H9 (cell line): ENCODE data around the gene ZNF232. TPM values are rescaled to one million over a fixed set of nuclear protein-coding genes. Genes with fewer than 3 reads are reported as not detected.
"Not testable (repeated sequence)": the region's sequence is repeated elsewhere in the genome, so short reads cannot be mapped to it uniquely, and the experiment has no call there.

Source experiments
- DNase-seq: peaks from one replicate; pipeline ENCODE4 v3.0.0-alpha.2; 2017
- H2AFZ ChIP-seq: one replicate; pipeline ENCODE4 v1.6.1; 2013; ENCODE audit warnings: mild to moderate bottlenecking, low read length, control low read depth, moderate library complexity
- H2AK5ac ChIP-seq: 2 replicates; pipeline ENCODE4 v1.6.1; 2013; ENCODE audit warnings: low read length, control low read depth, mixed read lengths; ENCODE audit not compliant: insufficient read length
- H2BK120ac ChIP-seq: one replicate; pipeline ENCODE4 v1.6.1; 2013; ENCODE audit warnings: low read depth, mild to moderate bottlenecking, low read length, control low read depth, inconsistent platforms; ENCODE audit not compliant: poor library complexity, severe bottlenecking
- H2BK12ac ChIP-seq: 2 replicates; pipeline ENCODE4 v1.6.1; 2013; ENCODE audit warnings: low read length, control low read depth, mixed read lengths, low read depth; ENCODE audit not compliant: insufficient read length
- H2BK15ac ChIP-seq: 2 replicates; pipeline ENCODE4 v1.6.1; 2013; ENCODE audit warnings: low read depth, low read length, control low read depth
- H2BK20ac ChIP-seq: one replicate; pipeline ENCODE4 v1.6.1; 2013; ENCODE audit warnings: low read depth, mild to moderate bottlenecking, low read length, control low read depth, inconsistent platforms; ENCODE audit not compliant: poor library complexity, severe bottlenecking
- H2BK5ac ChIP-seq: 2 replicates; pipeline ENCODE4 v1.6.1; 2013; ENCODE audit warnings: low read length, control low read depth, mixed read lengths; ENCODE audit not compliant: insufficient read length
- H3K14ac ChIP-seq: 2 replicates; pipeline ENCODE4 v1.6.1; 2013; ENCODE audit warnings: low read length, control low read depth; ENCODE audit not compliant: insufficient read depth
- H3K18ac ChIP-seq: 2 replicates; pipeline ENCODE4 v1.6.1; 2013; ENCODE audit warnings: low read depth, mild to moderate bottlenecking, mixed read lengths, low read length, control low read depth; ENCODE audit not compliant: insufficient read length
- H3K23ac ChIP-seq: 2 replicates; pipeline ENCODE4 v1.6.1; 2013; ENCODE audit warnings: low read length, control low read depth, mixed read lengths, low read depth; ENCODE audit not compliant: insufficient read length
- H3K23me2 ChIP-seq: 2 replicates; pipeline ENCODE4 v1.6.1; 2013; ENCODE audit warnings: low read depth, mild to moderate bottlenecking, mixed read lengths, low read length, control low read depth; ENCODE audit not compliant: insufficient read length, poor library complexity, severe bottlenecking
- H3K27ac ChIP-seq: 2 replicates; pipeline ENCODE4 v1.5.1; 2013; ENCODE audit warnings: low read length, control low read depth, mixed read lengths, low read depth; ENCODE audit not compliant: insufficient read length
- H3K27me3 ChIP-seq: 2 replicates; pipeline ENCODE4 v1.6.1; 2013; ENCODE audit warnings: low read length, control low read depth, inconsistent platforms; ENCODE audit not compliant: insufficient read depth
- H3K4ac ChIP-seq: 2 replicates; pipeline ENCODE4 v1.6.1; 2013; ENCODE audit warnings: low read depth, mild to moderate bottlenecking, control low read depth, inconsistent platforms, low read length, moderate library complexity
- H3K4me1 ChIP-seq: 2 replicates; pipeline ENCODE4 v1.6.1; 2013; ENCODE audit warnings: low read length, control low read depth, inconsistent platforms; ENCODE audit not compliant: insufficient read depth
- H3K4me2 ChIP-seq: 2 replicates; pipeline ENCODE4 v1.6.1; 2013; ENCODE audit warnings: low read length, control low read depth, mixed read lengths; ENCODE audit not compliant: insufficient read length, insufficient read depth
- H3K56ac ChIP-seq: 2 replicates; pipeline ENCODE4 v1.6.1; 2013; ENCODE audit warnings: low read depth, mild to moderate bottlenecking, mixed read lengths, low read length, control low read depth; ENCODE audit not compliant: insufficient read length
- H3K79me1 ChIP-seq: 2 replicates; pipeline ENCODE4 v1.6.1; 2013; ENCODE audit warnings: low read depth, mild to moderate bottlenecking, moderate library complexity, low read length, control low read depth, inconsistent platforms; ENCODE audit not compliant: insufficient read depth, poor library complexity, severe bottlenecking
- H3K79me2 ChIP-seq: 2 replicates; pipeline ENCODE4 v1.6.1; 2013; ENCODE audit warnings: low read length, control low read depth, inconsistent platforms; ENCODE audit not compliant: insufficient read depth
- H3K9ac ChIP-seq: 2 replicates; pipeline ENCODE4 v1.6.1; 2013; ENCODE audit warnings: low read length, control low read depth, mixed read lengths; ENCODE audit not compliant: insufficient read length; ENCODE audit errors: extremely low read depth
- H3K9me3 ChIP-seq: one replicate; pipeline ENCODE4 v1.6.1; 2013; ENCODE audit warnings: low read depth, low read length, inconsistent platforms; ENCODE audit not compliant: control insufficient read depth
- H3T11ph ChIP-seq: one replicate; pipeline ENCODE4 v1.6.1; 2013; ENCODE audit warnings: mild to moderate bottlenecking, low read length, control low read depth, inconsistent platforms
- H4K20me1 ChIP-seq: one replicate; pipeline ENCODE4 v1.6.1; 2013; ENCODE audit not compliant: control insufficient read depth, insufficient read length, insufficient read depth
- H4K5ac ChIP-seq: 2 replicates; pipeline ENCODE4 v1.6.1; 2013; ENCODE audit warnings: low read depth, mild to moderate bottlenecking, mixed read lengths, low read length, control low read depth; ENCODE audit not compliant: insufficient read length
- H4K8ac ChIP-seq: replicated peaks from 2 replicates; pipeline ENCODE4 v1.6.1; 2013; ENCODE audit warnings: low read length, control low read depth, mixed read lengths, low read depth; ENCODE audit not compliant: insufficient read length
- H4K91ac ChIP-seq: 2 replicates; pipeline ENCODE4 v1.6.1; 2013; ENCODE audit warnings: low read depth, mild to moderate bottlenecking, moderate library complexity, mixed read lengths, low read length, control low read depth; ENCODE audit not compliant: insufficient read length
- H3K27ac Mint-ChIP-seq, 3 experiments: 2 replicates in 2 of 3; 3 replicates in 1 of 3; pipeline ENCODE4 v1.8.0; 2020 to 2021; ENCODE audit warnings: mixed read lengths in 3 of 3, mild to moderate bottlenecking in 1 of 3, moderate library complexity in 1 of 3
- H3K27me3 Mint-ChIP-seq: 2 replicates; pipeline ENCODE4 v1.8.0; 2021; ENCODE audit warnings: low read depth, mild to moderate bottlenecking, moderate library complexity, mixed read lengths
- H3K36me3 Mint-ChIP-seq, 3 experiments: 2 replicates in 2 of 3; 3 replicates in 1 of 3; pipeline ENCODE4 v1.8.0; 2020 to 2021; ENCODE audit warnings: low read depth in 3 of 3, mixed read lengths in 3 of 3; ENCODE audit not compliant: insufficient read depth in 1 of 3
- H3K4me1 Mint-ChIP-seq, 2 experiments: 2 replicates each; pipeline ENCODE4 v1.8.0; 2020; ENCODE audit warnings: mixed read lengths in 2 of 2
- H3K4me3 Mint-ChIP-seq, 2 experiments: 2 replicates in 1 of 2; 3 replicates in 1 of 2; pipeline ENCODE4 v1.8.0; 2020 to 2021; ENCODE audit warnings: mild to moderate bottlenecking in 2 of 2, mixed read lengths in 2 of 2, moderate library complexity in 1 of 2
- H3K9me3 Mint-ChIP-seq, 2 experiments: 2 replicates in 1 of 2; 3 replicates in 1 of 2; pipeline ENCODE4 v1.8.0; 2020; ENCODE audit warnings: mild to moderate bottlenecking in 2 of 2, mixed read lengths in 2 of 2, moderate library complexity in 1 of 2
- WGBS: extraction: QIAGEN DNeasy Blood & Tissue Kit; methylation state at CpG from one replicate; pipeline ENCODE4 v1.1.7; 2013; ENCODE audit warnings: missing lambda C conversion rate, low lambda C conversion rate, mixed read lengths; ENCODE audit not compliant: insufficient read length; ENCODE audit errors: extremely low coverage; 5-methylcytosine and 5-hydroxymethylcytosine counted together
- total RNA-seq: library from RNA; stranded (reverse); gene quantifications from 2 replicates; pipeline ENCODE4 v1.2.1, GENCODE V29; 2021

The ZNF232 gene
- total RNA-seq, 1 experiment from 2014 or later, result 46.4 TPM

DNA sequence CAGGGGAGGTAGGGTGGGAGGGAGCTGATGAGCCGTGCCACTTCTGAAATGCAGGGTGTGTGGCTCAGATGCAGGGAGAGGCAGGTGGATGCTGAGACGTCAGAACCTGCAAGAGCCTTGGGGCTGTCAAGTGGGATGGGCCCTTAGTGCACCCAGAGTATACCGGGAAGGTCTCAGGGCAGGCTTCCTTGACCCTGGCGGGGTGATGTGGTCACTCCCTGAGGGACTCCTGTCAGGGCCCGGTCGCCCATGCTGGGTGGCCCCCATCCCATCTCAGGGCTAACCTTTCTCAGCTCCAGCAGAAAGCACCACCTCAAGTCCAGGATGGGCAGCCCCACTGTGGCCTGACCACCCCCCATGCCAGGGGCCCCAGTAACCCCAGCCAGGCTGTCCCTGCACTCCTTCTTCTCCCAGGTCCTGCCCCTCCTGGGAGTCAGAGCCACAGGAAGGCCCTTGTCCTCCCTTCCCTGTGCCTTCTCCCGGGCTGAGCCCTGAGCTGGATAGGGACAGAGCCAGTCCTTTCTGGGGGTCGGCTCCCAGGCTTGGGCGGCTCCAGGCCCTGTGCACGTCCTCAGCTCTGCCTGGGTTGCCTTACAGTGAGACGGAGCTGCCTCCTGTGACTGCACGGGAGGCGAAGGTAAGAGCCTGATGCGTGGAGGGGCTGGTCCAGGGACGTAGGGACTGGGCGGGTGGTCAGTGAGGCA, 20.3 kb upstream of the ZNF232 start:
- not testable (repeated sequence) for H3K9me3 ChIP-seq, H4K91ac ChIP-seq, H3K79me2 ChIP-seq, H3K9ac ChIP-seq, H4K5ac ChIP-seq, H2AFZ ChIP-seq, H2BK12ac ChIP-seq, H3K4me1 Mint-ChIP-seq, H3K79me1 ChIP-seq, H4K20me1 ChIP-seq, H2BK15ac ChIP-seq, H2BK20ac ChIP-seq, H3K14ac ChIP-seq, H3K23me2 ChIP-seq, H2BK5ac ChIP-seq, H3K27ac ChIP-seq, H3K56ac ChIP-seq, H3K4me1 ChIP-seq, H3K36me3 Mint-ChIP-seq, H3K27me3 ChIP-seq, H3K23ac ChIP-seq, H3T11ph ChIP-seq, H3K4ac ChIP-seq, H3K4me3 Mint-ChIP-seq, H3K9me3 Mint-ChIP-seq, H4K8ac ChIP-seq, H3K4me2 ChIP-seq, H2AK5ac ChIP-seq, H3K18ac ChIP-seq, DNase-seq, H2BK120ac ChIP-seq, H3K27ac Mint-ChIP-seq
- WGBS, result no CpG with 5 or more reads among the region's 16 CpGs
- H3K27me3 Mint-ChIP-seq, result peaks cover 15% of the 10 kb centered on the region
